Measurements from ENCODE around the gene USP34. TPM values are rescaled to one million over a fixed set of nuclear protein-coding genes. Genes with fewer than 3 reads are reported as not detected.

USP34 gene
- total and polyA plus RNA-seq, 5 donors from 2014 or later = 16.6 to 197 (median 17.7) TPM

- Mint-ChIP-seq H3K36me3 (peaks cover 76% of the 10 kb centered on the region), H3K4me1 (peaks cover 5 to 38% (median 27%) of the 10 kb centered on the region in 4 donors), H3K27ac (peak overlapping the region in 1 of 3 donors; percentile 31), H3K4me3 (no peak overlapping the region), H3K27me3 (no peaks in the 10 kb centered on the region), H3K9me3 (no peaks in the 10 kb centered on the region)
- H3K4me1 ChIP-seq (ENCODE audit: control insufficient read depth, insufficient read depth, low read length, poor library complexity, severe bottlenecking) = peaks cover 6% of the 10 kb centered on the region
- H3K9me3 ChIP-seq (ENCODE audit: control insufficient read depth in 2 of 2, low read length in 2 of 2) = no peaks in the 10 kb centered on the region
- H3K36me3 ChIP-seq (ENCODE audit: control insufficient read depth, insufficient read depth, low read length) = peaks cover 89% of the 10 kb centered on the region
- DNase-seq (no peak), ATAC-seq (ENCODE audit: low read depth in 2 of 2) (no peak)
- H3K4me3 ChIP-seq (ENCODE audit: low read depth, low read length) = no peak overlapping the region
- H3K27me3 ChIP-seq (ENCODE audit: control insufficient read depth, insufficient read depth, low read length) = no peaks in the 10 kb centered on the region
- no peak overlapping the region for H3K27ac ChIP-seq (ENCODE audit: insufficient read depth, low read length, poor library complexity, severe bottlenecking)
Observed at GRCh38 chr2:61187085-61187484, 283.8 kb downstream of the USP34 start.

GRCh38 chr2:61185231-61185728 is 285.6 kb downstream of the USP34 start:
- peaks cover 5 to 52% (median 35%) of the 10 kb centered on the region in 4 donors for H3K4me1 Mint-ChIP-seq
- H3K4me3 Mint-ChIP-seq = peak overlapping the region in 1 of 4 donors; percentile 34
- H3K4me1 ChIP-seq (ENCODE audit: control insufficient read depth, insufficient read depth, low read length, poor library complexity, severe bottlenecking) = peaks cover 24% of the 10 kb centered on the region

GRCh38 chr2:61184263-61184662 is 286.6 kb downstream of the USP34 start:
- Histone ChIP-seq H3K36me3 (ENCODE audit: control insufficient read depth, insufficient read depth, low read length) (peaks cover 84% of the 10 kb centered on the region), H3K4me1 (ENCODE audit: control insufficient read depth, insufficient read depth, low read length, poor library complexity, severe bottlenecking) (peaks cover 34% of the 10 kb centered on the region), H3K27me3 (ENCODE audit: control insufficient read depth, insufficient read depth, low read length) (no peaks in the 10 kb centered on the region), H3K9me3 (ENCODE audit: control insufficient read depth in 2 of 2, low read length in 2 of 2) (no peaks in the 10 kb centered on the region), H3K27ac (ENCODE audit: insufficient read depth, low read length, poor library complexity, severe bottlenecking) (peak overlapping the region; percentile 37), H3K4me3 (ENCODE audit: low read depth, low read length) (no peak overlapping the region)
- Mint-ChIP-seq H3K9me3 (no peaks in the 10 kb centered on the region), H3K4me1 (peaks cover 5 to 62% (median 44%) of the 10 kb centered on the region in 4 donors), H3K4me3 (no peak overlapping the region), H3K27me3 (no peaks in the 10 kb centered on the region), H3K36me3 (peaks cover 78% of the 10 kb centered on the region), H3K27ac (peak overlapping the region in 1 of 3 donors; percentile 34)
- ATAC-seq (ENCODE audit: low read depth in 2 of 2) = no peak
- no peak for DNase-seq

More at GRCh38 chr2:61185231-61185728, 285.6 kb downstream of the USP34 start:
- Histone ChIP-seq H3K27me3 (ENCODE audit: control insufficient read depth, insufficient read depth, low read length) (no peaks in the 10 kb centered on the region), H3K9me3 (ENCODE audit: control insufficient read depth in 2 of 2, low read length in 2 of 2) (no peaks in the 10 kb centered on the region), H3K36me3 (ENCODE audit: control insufficient read depth, insufficient read depth, low read length) (peaks cover 89% of the 10 kb centered on the region), H3K27ac (ENCODE audit: insufficient read depth, low read length, poor library complexity, severe bottlenecking) (no peak overlapping the region), H3K4me3 (ENCODE audit: low read depth, low read length) (no peak overlapping the region)
- no peaks in the 10 kb centered on the region for H3K27me3 Mint-ChIP-seq
- DNase-seq = no peak
- H3K9me3 Mint-ChIP-seq = no peaks in the 10 kb centered on the region
- H3K36me3 Mint-ChIP-seq = peaks cover 80% of the 10 kb centered on the region
- peak overlapping the region in 2 of 3 donors; percentile 28 to 64 for H3K27ac Mint-ChIP-seq
- no peak for ATAC-seq (ENCODE audit: low read depth in 2 of 2)

DNA sequence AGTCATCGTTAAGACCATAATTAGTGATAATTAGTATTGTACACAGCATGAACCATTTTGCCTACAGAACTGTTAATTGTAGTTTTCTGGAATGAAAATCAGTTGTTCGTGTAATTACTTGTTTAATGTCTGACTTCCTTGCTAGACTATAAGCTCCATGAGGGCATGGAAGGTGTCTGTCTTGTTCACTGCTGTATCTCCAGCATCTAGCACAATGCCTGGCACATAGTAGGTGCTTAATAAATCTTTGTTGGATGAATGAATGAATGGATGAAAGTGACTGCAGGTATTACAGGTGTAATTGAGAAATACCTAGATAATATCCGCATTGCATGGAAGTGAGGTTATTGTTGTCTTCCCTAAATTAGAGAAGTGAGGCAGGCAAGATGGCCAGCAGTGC is 287.1 kb downstream of the USP34 start:
- H3K4me1 Mint-ChIP-seq = peaks cover 5 to 66% (median 48%) of the 10 kb centered on the region in 4 donors
- no peak overlapping the region for H3K27ac ChIP-seq (ENCODE audit: insufficient read depth, low read length, poor library complexity, severe bottlenecking)

DNA sequence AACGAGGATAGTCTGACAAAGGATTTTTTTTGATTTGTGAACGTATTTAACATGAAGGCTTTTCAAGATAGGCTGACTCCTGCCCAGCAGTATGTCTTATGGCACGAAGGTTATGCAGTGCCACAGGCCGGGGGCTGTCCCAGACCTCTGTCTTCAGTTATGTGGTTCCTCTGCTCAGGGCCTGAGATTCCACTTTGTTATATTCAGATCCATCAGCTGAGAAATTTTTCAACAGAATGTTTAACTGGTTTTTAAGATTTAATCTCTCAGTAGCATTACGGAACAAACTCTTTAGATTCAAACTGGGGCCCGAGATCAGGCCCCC is 288.9 kb downstream of the USP34 start:
- Mint-ChIP-seq H3K27ac (peak overlapping the region; percentile 63 to 94 (median 90)), H3K4me1 (peaks cover 5 to 73% (median 54%) of the 10 kb centered on the region in 4 donors), H3K9me3 (no peaks in the 10 kb centered on the region), H3K4me3 (peak overlapping the region in 2 of 4 donors; percentile 45 to 94), H3K36me3 (peaks cover 62% of the 10 kb centered on the region), H3K27me3 (no peaks in the 10 kb centered on the region)
- Histone ChIP-seq H3K9me3 (ENCODE audit: control insufficient read depth in 2 of 2, low read length in 2 of 2) (no peaks in the 10 kb centered on the region), H3K27me3 (ENCODE audit: control insufficient read depth, insufficient read depth, low read length) (no peaks in the 10 kb centered on the region), H3K4me1 (ENCODE audit: control insufficient read depth, insufficient read depth, low read length, poor library complexity, severe bottlenecking) (peaks cover 50% of the 10 kb centered on the region), H3K27ac (ENCODE audit: insufficient read depth, low read length, poor library complexity, severe bottlenecking) (no peak overlapping the region), H3K36me3 (ENCODE audit: control insufficient read depth, insufficient read depth, low read length) (peaks cover 65% of the 10 kb centered on the region), H3K4me3 (ENCODE audit: low read depth, low read length) (no peak overlapping the region)
- DNase-seq (no peak), ATAC-seq (ENCODE audit: low read depth in 2 of 2) (no peak)

More for the DNA sequence above, 287.1 kb downstream of the USP34 start:
- no peak for DNase-seq
- H3K4me1 ChIP-seq (ENCODE audit: control insufficient read depth, insufficient read depth, low read length, poor library complexity, severe bottlenecking) = peaks cover 39% of the 10 kb centered on the region
- Mint-ChIP-seq H3K27me3 (no peaks in the 10 kb centered on the region), H3K4me3 (peak overlapping the region in 1 of 4 donors; percentile 6), H3K9me3 (no peaks in the 10 kb centered on the region), H3K27ac (peak overlapping the region in 2 of 3 donors; percentile 0 to 34), H3K36me3 (peaks cover 78% of the 10 kb centered on the region)
- H3K4me3 ChIP-seq (ENCODE audit: low read depth, low read length) = no peak overlapping the region
- H3K27me3 ChIP-seq (ENCODE audit: control insufficient read depth, insufficient read depth, low read length) = no peaks in the 10 kb centered on the region
- peaks cover 80% of the 10 kb centered on the region for H3K36me3 ChIP-seq (ENCODE audit: control insufficient read depth, insufficient read depth, low read length)
- ATAC-seq (ENCODE audit: low read depth in 2 of 2) = no peak
- no peaks in the 10 kb centered on the region for H3K9me3 ChIP-seq (ENCODE audit: control insufficient read depth in 2 of 2, low read length in 2 of 2)

GRCh38 chr2:61181382-61182058 is 289.4 kb downstream of the USP34 start:
- Histone ChIP-seq H3K27me3 (ENCODE audit: control insufficient read depth, insufficient read depth, low read length) (no peaks in the 10 kb centered on the region), H3K27ac (ENCODE audit: insufficient read depth, low read length, poor library complexity, severe bottlenecking) (no peak overlapping the region), H3K36me3 (ENCODE audit: control insufficient read depth, insufficient read depth, low read length) (peaks cover 60% of the 10 kb centered on the region), H3K4me1 (ENCODE audit: control insufficient read depth, insufficient read depth, low read length, poor library complexity, severe bottlenecking) (peaks cover 51% of the 10 kb centered on the region), H3K9me3 (ENCODE audit: control insufficient read depth in 2 of 2, low read length in 2 of 2) (no peaks in the 10 kb centered on the region), H3K4me3 (ENCODE audit: low read depth, low read length) (no peak overlapping the region)
- peak overlapping the region; percentile 79 to 94 (median 90) for H3K27ac Mint-ChIP-seq
- no peaks in the 10 kb centered on the region for H3K9me3 Mint-ChIP-seq
- ATAC-seq (ENCODE audit: low read depth in 2 of 2) (no peak), DNase-seq (no peak)
- H3K36me3 Mint-ChIP-seq = peaks cover 58% of the 10 kb centered on the region
- H3K27me3 Mint-ChIP-seq = no peaks in the 10 kb centered on the region
- peaks cover 5 to 77% (median 55%) of the 10 kb centered on the region in 4 donors for H3K4me1 Mint-ChIP-seq
- H3K4me3 Mint-ChIP-seq = peak overlapping the region; percentile 7 to 94 (median 30)

DNA sequence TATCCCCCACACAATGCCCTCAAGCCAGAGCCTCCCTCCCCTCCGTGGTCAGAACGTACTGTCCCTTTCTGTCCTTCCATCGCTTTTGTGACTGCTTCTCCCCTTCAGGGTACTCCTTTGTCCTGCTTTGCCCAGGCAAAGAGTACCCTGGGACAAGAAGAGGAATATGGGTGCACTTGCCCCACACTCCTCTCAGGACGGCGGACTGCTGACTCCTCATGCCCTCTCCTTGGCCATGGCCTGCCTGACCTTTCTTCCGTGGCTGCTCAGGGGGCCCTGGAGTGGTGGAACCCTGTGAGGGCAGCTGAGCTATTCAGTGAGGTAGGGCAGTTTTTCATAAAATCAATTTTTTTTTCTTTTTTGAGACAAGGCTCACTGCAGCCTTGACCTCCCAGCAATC is 290.2 kb downstream of the USP34 start:
- Histone ChIP-seq H3K27me3 (ENCODE audit: control insufficient read depth, insufficient read depth, low read length) (no peaks in the 10 kb centered on the region), H3K4me1 (ENCODE audit: control insufficient read depth, insufficient read depth, low read length, poor library complexity, severe bottlenecking) (peaks cover 56% of the 10 kb centered on the region), H3K9me3 (ENCODE audit: control insufficient read depth in 2 of 2, low read length in 2 of 2) (no peaks in the 10 kb centered on the region), H3K36me3 (ENCODE audit: control insufficient read depth, insufficient read depth, low read length) (peaks cover 52% of the 10 kb centered on the region), H3K4me3 (ENCODE audit: low read depth, low read length) (no peak overlapping the region), H3K27ac (ENCODE audit: insufficient read depth, low read length, poor library complexity, severe bottlenecking) (no peak overlapping the region)
- no peak for ATAC-seq (ENCODE audit: low read depth in 2 of 2)
- Mint-ChIP-seq H3K27ac (peak overlapping the region in 2 of 3 donors; percentile 94 to 98), H3K36me3 (peaks cover 52% of the 10 kb centered on the region), H3K4me3 (peak overlapping the region; percentile 43 to 94 (median 78)), H3K4me1 (peaks cover 5 to 81% (median 59%) of the 10 kb centered on the region in 4 donors), H3K9me3 (no peaks in the 10 kb centered on the region), H3K27me3 (no peaks in the 10 kb centered on the region)
- no peak for DNase-seq
